Medulla oblongata (tissue), 1 donor: Measurements from ENCODE around the gene RHCE.
"Not testable (repeated sequence)": the region's sequence is repeated elsewhere in the genome, so short reads cannot be mapped to it uniquely, and the experiment has no call there.

Source experiments
- DNase-seq: peaks from one replicate; pipeline ENCODE4 v3.0.0-alpha.2; 2015; ENCODE audit errors: extremely low spot score

The RHCE gene

GRCh38 chr1:25349606-25350005 is 71.0 kb downstream of the RHCE start:
- no peak for DNase-seq

DNA sequence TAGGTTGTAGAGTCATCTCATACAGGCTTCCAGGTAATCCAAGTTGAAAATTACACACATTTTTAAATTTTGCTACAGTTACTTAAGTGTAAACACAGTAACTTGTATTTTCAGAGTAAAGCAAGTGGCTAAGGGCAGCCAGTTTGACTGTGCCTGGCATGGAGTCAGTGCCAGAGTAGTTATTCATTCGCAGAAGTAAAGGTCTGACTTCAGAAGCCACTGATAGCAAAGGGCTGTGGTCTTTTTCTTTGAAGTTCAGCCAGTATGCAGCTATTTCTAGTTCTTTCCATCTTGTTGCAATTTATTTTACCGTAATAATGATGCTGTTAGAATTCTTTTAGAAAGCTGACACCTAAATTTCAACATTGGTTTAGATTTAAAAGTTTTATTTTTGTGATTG is 73.1 kb downstream of the RHCE start:
- DNase-seq: no peak

- DNase-seq: no peak
Observed at GRCh38 chr1:25343872-25344271, 76.8 kb downstream of the RHCE start.

- DNase-seq: no peak
Observed at GRCh38 chr1:25342846-25343245, 77.8 kb downstream of the RHCE start.

DNA sequence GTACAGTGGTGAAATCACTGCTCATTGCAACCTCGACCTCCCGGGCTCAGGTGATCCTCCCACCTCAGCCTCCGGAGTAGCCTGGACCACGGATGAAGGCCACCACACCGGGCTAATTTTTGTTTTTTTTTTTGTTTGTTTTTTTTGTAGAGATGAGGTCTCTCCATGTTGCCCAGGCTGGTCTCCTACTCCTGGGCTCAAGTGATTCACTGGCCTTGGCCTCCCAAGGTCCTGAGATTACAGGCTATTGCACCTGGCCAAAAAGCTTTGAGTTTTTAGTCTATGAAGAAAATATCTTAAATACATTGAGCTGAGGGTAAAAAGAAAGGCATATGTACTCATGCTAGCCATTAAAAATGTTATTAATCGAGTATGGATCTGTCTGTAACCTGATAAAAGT is 78.9 kb downstream of the RHCE start:
- DNase-seq: no peak

DNA sequence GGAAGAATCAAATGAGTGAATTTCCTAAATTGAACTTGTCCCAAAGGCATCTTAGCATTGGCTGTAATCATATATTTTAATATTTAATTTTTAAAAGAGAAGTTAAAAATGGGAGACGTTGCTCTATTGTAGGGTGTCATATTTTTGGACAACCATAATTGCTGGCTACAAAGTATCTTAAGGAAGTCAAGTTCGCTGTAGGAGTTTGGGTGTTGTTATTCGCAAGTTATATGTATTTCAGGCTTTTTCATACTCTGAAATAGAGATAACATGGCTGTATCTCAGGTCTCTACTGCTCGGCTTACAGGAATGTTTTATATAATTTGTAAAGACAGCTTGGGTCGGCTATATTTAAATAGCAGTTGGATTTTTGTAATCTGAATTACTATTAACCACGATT is 81.6 kb downstream of the RHCE start:
- peak; percentile 7 for DNase-seq

GRCh38 chr1:25338188-25338981 is 82.2 kb downstream of the RHCE start, which contains the start of gene TMEM50A:
Gene TMEM50A (plus strand): TSS chr1:25338334. CDS start chr1:25340487, 2,153 bp downstream.
- DNase-seq: peak; percentile 90

DNA sequence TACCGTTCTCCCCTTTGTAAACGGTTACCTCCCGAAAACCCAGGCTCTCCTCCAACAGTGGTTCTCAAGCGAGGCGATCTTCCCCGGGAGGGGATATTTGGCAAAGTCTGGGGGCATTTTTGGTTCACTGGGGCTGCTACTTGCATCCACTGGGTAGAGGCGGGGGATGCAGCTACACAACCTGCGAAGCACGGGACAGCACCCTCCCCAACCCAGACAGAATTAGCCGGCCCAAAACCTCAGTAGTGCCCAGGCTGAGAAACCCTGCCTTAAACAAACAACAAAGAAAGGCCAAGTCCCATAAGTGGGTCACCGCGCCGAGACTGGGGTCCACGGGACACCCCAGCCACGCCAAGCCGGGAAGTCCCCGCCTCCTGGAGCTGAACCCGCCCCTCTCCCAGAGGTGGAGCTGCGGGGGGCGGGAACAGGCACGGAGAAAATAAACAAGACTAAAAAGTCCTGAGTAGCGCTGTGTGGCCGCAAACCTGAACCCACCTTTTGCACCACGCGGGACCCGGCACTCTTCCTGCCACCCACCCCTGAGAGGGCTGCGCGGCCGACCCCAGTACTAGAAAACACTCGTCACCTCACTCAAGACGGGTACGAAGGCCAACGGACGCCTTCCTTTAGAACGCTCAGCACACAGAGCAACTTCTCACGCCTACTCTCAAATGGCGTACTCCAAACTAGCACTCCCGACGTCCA is 83.0 kb downstream of the RHCE start:
- not testable (repeated sequence) for DNase-seq

DNA sequence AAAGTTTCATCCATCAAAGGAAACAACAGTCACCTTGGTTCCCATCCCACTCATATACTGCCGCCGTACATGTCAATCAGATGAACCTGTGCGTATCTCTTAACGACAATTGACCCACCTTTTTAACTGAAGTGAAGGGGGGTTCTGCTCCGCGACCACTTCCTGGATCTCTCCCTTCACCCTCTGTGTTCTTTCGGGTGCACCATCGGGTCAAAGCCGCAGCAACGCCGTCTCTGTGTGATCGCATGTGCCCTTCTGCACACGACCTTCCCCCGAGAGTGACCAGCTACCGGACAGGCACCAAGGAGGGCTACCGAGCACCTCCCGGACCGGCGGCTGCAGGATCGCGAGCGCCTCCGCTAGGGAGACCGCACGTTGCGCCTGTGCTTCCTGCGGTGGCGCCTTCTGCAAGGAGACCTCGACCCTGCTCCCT is 83.7 kb downstream of the RHCE start:
- peak; percentile 7 for DNase-seq

DNA sequence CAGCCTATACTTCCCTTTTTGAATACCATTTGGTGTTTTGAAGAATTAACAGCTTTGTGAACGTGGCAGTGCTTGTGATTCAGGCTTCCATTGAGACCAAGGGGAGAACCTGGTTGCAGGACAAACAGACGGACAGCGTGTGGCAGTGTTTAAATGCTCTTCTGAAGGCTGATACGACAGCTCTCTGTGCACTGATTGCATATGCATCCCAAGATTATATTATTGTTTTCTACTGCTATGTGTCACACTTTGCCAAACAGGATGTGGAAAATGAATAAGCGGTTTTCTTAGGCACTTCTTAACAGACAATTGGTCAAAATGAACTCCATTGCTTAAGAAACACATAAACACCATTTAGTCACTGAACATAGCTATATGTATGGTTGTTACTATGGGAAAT is 90.7 kb downstream of the RHCE start:
- not testable (repeated sequence) for DNase-seq

DNA sequence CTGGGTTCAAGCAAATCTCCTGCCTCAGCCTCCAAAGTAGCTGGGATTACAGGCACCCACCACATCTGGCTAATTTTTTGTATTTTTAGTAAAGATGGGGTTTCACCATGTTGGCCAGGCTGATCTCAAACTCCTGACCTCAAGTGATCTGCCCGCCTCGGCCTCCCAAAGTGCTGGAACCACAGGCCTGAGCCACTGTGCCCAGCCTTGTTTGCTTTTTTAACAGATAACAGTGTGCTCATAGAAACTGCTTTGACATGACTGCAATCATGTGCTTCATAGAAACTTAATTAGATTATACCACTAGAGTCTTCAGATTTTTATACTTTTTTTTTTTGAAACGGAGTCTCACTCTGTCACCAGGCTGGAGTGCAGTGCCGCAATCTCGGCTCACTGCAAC is 91.3 kb downstream of the RHCE start:
- not testable (repeated sequence) for DNase-seq

DNA sequence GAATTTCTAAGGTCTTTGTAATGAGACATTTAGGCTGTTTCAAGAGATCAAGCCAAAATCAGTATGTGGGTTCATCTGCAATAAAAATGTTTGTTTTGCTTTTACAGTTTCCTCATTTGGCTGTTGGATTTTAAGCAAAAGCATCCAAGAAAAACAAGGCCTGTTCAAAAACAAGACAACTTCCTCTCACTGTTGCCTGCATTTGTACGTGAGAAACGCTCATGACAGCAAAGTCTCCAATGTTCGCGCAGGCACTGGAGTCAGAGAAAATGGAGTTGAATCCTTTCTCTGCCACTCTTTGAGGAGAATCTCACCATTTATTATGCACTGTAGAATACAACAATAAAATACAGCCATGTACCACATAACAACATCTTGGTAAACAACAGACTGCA is 91.8 kb downstream of the RHCE start:
- DNase-seq: not testable (repeated sequence)

- not testable (repeated sequence) for DNase-seq
Observed at GRCh38 chr1:25327864-25328790, 92.5 kb downstream of the RHCE start.

DNA sequence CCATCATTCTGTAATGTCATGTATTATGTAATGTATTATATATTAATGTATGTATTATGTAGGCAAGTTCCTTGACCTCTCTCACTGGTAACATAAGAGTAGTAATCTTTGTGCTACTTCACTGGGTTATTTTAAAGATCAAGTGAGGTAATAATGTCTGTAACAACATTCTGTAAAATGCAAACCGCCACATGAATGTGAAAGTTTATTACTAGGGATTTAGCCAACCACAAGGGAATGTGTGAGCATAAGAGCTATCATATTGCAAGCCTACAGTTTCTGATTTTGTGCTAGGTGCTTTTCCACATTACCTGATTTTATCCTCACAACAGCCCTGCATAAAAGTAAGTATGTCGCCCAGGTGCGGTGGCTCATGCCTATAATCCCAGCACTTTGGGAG is 96.2 kb downstream of the RHCE start:
- not testable (repeated sequence) for DNase-seq

GRCh38 chr1:25322127-25322526 is 98.5 kb downstream of the RHCE start:
- DNase-seq: not testable (repeated sequence)

- not testable (repeated sequence) for DNase-seq
Observed at GRCh38 chr1:25320314-25320938, 100.2 kb downstream of the RHCE start.

DNA sequence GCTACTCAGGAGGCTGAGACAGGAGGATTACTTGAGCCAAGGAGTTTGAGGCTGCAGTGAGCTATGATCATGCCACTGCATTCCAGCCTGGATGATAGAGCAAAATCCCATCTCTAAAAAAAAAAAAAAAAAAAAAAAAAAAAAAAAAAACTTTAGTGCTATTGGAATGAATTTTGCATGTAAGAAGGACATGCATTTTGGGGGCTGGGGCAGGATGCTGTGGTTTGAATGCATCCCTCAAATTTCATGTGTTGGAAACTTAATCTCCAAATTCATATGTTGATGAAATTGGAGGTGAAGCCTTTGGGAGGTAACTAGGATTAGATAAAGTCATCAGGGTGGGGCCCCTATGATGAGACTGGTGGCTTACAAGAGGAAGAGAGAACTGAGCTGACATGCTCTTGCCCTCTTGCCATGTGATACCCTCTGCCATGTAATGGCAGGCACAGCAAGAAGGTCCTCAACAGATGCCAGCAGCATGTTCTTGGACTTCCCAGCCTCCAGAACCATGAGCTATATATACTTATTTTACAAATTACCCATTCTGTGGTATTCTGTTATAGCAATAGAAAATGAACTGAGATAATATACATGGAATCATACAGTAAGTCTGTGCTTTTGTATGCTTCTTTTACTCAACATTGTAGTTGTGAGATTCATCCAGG is 107.7 kb downstream of the RHCE start:
- DNase-seq: not testable (repeated sequence)
